ENCODE results near the gene PRR20G. TPM values are rescaled to one million over a fixed set of nuclear protein-coding genes. Genes with fewer than 3 reads are reported as not detected.
"Not testable (repeated sequence)": the region's sequence is repeated elsewhere in the genome, so short reads cannot be mapped to it uniquely, and the experiment has no call there.

Gene PRR20G
- total RNA-seq, 1 experiment from 2014 or later: not detected

GRCh38 chr3:127306361-127307111 is 18.7 kb upstream of the PRR20G start:
- no peak for DNase-seq (ENCODE audit: low read depth, low spot score)
- in situ Hi-C loops (cut with HindIII; ENCODE audit: low pct_unique_long_range_greater_than_20kb, low sequenced_read_pairs): no loop called here

- DNase-seq (ENCODE audit: low read depth, low spot score): no peak
- in situ Hi-C loops (cut with HindIII; ENCODE audit: low pct_unique_long_range_greater_than_20kb, low sequenced_read_pairs): no loop called here
Observed at GRCh38 chr3:127305499-127306060, 17.7 kb upstream of the PRR20G start.

GRCh38 chr3:127304121-127304744 is 16.4 kb upstream of the PRR20G start:
- peak; percentile 37 for DNase-seq (ENCODE audit: low read depth, low spot score)
- in situ Hi-C loops (cut with HindIII; ENCODE audit: low pct_unique_long_range_greater_than_20kb, low sequenced_read_pairs): no loop called here

GRCh38 chr3:127299276-127299675 is 11.4 kb upstream of the PRR20G start:
- DNase-seq (ENCODE audit: low read depth, low spot score): no peak
- in situ Hi-C loops (cut with HindIII; ENCODE audit: low pct_unique_long_range_greater_than_20kb, low sequenced_read_pairs): no loop called here

- in situ Hi-C loops (cut with HindIII; ENCODE audit: low pct_unique_long_range_greater_than_20kb, low sequenced_read_pairs): no loop called here
Observed at GRCh38 chr3:127296959-127297358, 9.1 kb upstream of the PRR20G start.

GRCh38 chr3:127296166-127296565 is 8.3 kb upstream of the PRR20G start:
- DNase-seq (ENCODE audit: low read depth, low spot score): no peak

More at GRCh38 chr3:127296959-127297358, 9.1 kb upstream of the PRR20G start:
- DNase-seq (ENCODE audit: low read depth, low spot score): no peak

GRCh38 chr3:127293650-127294049 is 5.8 kb upstream of the PRR20G start:
- in situ Hi-C loops (cut with HindIII; ENCODE audit: low pct_unique_long_range_greater_than_20kb, low sequenced_read_pairs); DNase-seq (ENCODE audit: low read depth, low spot score): not testable (repeated sequence)

More at GRCh38 chr3:127296166-127296565, 8.3 kb upstream of the PRR20G start:
- in situ Hi-C loops (cut with HindIII; ENCODE audit: low pct_unique_long_range_greater_than_20kb, low sequenced_read_pairs): no loop called here

GRCh38 chr3:127291611-127292010 is 3.8 kb upstream of the PRR20G start:
- in situ Hi-C loops (cut with HindIII; ENCODE audit: low pct_unique_long_range_greater_than_20kb, low sequenced_read_pairs): no loop called here
- DNase-seq (ENCODE audit: low read depth, low spot score): no peak

GRCh38 chr3:127291114-127291513 is 3.3 kb upstream of the PRR20G start:
- in situ Hi-C loops (cut with HindIII; ENCODE audit: low pct_unique_long_range_greater_than_20kb, low sequenced_read_pairs): no loop called here
- DNase-seq (ENCODE audit: low read depth, low spot score): no peak

GRCh38 chr3:127289706-127290575 is 2.1 kb upstream of the PRR20G start:
- DNase-seq (ENCODE audit: low read depth, low spot score): no peak
- in situ Hi-C loops (cut with HindIII; ENCODE audit: low pct_unique_long_range_greater_than_20kb, low sequenced_read_pairs): no loop called here

- DNase-seq (ENCODE audit: low read depth, low spot score): peak; percentile 21
- in situ Hi-C loops (cut with HindIII; ENCODE audit: low pct_unique_long_range_greater_than_20kb, low sequenced_read_pairs): no loop called here
Observed at GRCh38 chr3:127288921-127289705, 1.3 kb upstream of the PRR20G start.

GRCh38 chr3:127288343-127288742 is 497 bp upstream of the PRR20G start:
- no peak for DNase-seq (ENCODE audit: low read depth, low spot score)
- in situ Hi-C loops (cut with HindIII; ENCODE audit: low pct_unique_long_range_greater_than_20kb, low sequenced_read_pairs): no loop called here

- DNase-seq (ENCODE audit: low read depth, low spot score): no peak
- in situ Hi-C loops (cut with HindIII; ENCODE audit: low pct_unique_long_range_greater_than_20kb, low sequenced_read_pairs): no loop called here
Observed at GRCh38 chr3:127286571-127287140, 1.2 kb downstream of the PRR20G start.

- in situ Hi-C loops (cut with HindIII; ENCODE audit: low pct_unique_long_range_greater_than_20kb, low sequenced_read_pairs): no loop called here
- no peak for DNase-seq (ENCODE audit: low read depth, low spot score)
Observed at GRCh38 chr3:127284258-127284657, 3.6 kb downstream of the PRR20G start.

- DNase-seq (ENCODE audit: low read depth, low spot score): no peak
- in situ Hi-C loops (cut with HindIII; ENCODE audit: low pct_unique_long_range_greater_than_20kb, low sequenced_read_pairs): no loop called here
Observed at GRCh38 chr3:127277561-127277960, 10.3 kb downstream of the PRR20G start.

GRCh38 chr3:127276995-127277394 is 10.9 kb downstream of the PRR20G start:
- in situ Hi-C loops (cut with HindIII; ENCODE audit: low pct_unique_long_range_greater_than_20kb, low sequenced_read_pairs): no loop called here
- no peak for DNase-seq (ENCODE audit: low read depth, low spot score)

- in situ Hi-C loops (cut with HindIII; ENCODE audit: low pct_unique_long_range_greater_than_20kb, low sequenced_read_pairs): no loop called here
- no peak for DNase-seq (ENCODE audit: low read depth, low spot score)
Observed at GRCh38 chr3:127276396-127276795, 11.4 kb downstream of the PRR20G start.
